Skeletal muscle tissue (tissue), 4 donors: ENCODE data around the gene TNFRSF13B. TPM values are rescaled to one million over a fixed set of nuclear protein-coding genes. Genes with fewer than 3 reads are reported as not detected.

ENCODE experiments used
- H3K27ac ChIP-seq: one replicate; pipeline ENCODE4 v1.7.0; 2013; ENCODE audit warnings: mild to moderate bottlenecking, low read depth, low read length, inconsistent platforms
- H3K27me3 ChIP-seq, 3 donors: one replicate each; pipeline ENCODE4 v1.7.0; 2013; ENCODE audit warnings: low read length in 3 of 3; ENCODE audit not compliant: control insufficient read depth in 3 of 3, insufficient read depth in 3 of 3
- H3K36me3 ChIP-seq, 3 donors: one replicate each; pipeline ENCODE4 v1.7.0; 2013; ENCODE audit warnings: low read length in 3 of 3; ENCODE audit not compliant: control insufficient read depth in 3 of 3, insufficient read depth in 3 of 3
- H3K4me1 ChIP-seq, 3 donors: one replicate each; pipeline ENCODE4 v1.7.0; 2013; ENCODE audit warnings: low read length in 3 of 3, mild to moderate bottlenecking in 3 of 3; ENCODE audit not compliant: control insufficient read depth in 3 of 3, insufficient read depth in 3 of 3
- H3K4me3 ChIP-seq, 3 donors: one replicate each; pipeline ENCODE4 v1.7.0; 2013; ENCODE audit warnings: low read length in 3 of 3
- H3K9ac ChIP-seq, 3 donors: one replicate each; pipeline ENCODE4 v1.7.0; 2013; ENCODE audit warnings: low read length in 3 of 3, mild to moderate bottlenecking in 3 of 3, moderate library complexity in 2 of 3, low read depth in 1 of 3
- H3K9me3 ChIP-seq, 3 donors: one replicate each; pipeline ENCODE4 v1.7.0; 2013; ENCODE audit warnings: low read length in 3 of 3; ENCODE audit not compliant: control insufficient read depth in 3 of 3
- total RNA-seq: library from RNA; depleted of rRNA; stranded (reverse); fragments of >200 nt; gene quantifications from one replicate; pipeline ENCODE4 v1.2.3, GENCODE V29; 2014
- donor health status: Osteomylitis.

TNFRSF13B gene
- total RNA-seq, 1 donor from 2014 or later: not detected

- Histone ChIP-seq H3K4me1 (peaks cover 2 to 7% (median 3%) of the 10 kb centered on the region in 3 donors), H3K4me3 (no peak overlapping the region), H3K36me3 (no peaks in the 10 kb centered on the region), H3K27ac (no peak overlapping the region), H3K9ac (no peak overlapping the region), H3K9me3 (no peaks in the 10 kb centered on the region), H3K27me3 (peaks cover 0 to 8% (median 5%) of the 10 kb centered on the region in 3 donors)
Measured at GRCh38 chr17:16938496-16939207, 33.3 kb downstream of the TNFRSF13B start.

DNA sequence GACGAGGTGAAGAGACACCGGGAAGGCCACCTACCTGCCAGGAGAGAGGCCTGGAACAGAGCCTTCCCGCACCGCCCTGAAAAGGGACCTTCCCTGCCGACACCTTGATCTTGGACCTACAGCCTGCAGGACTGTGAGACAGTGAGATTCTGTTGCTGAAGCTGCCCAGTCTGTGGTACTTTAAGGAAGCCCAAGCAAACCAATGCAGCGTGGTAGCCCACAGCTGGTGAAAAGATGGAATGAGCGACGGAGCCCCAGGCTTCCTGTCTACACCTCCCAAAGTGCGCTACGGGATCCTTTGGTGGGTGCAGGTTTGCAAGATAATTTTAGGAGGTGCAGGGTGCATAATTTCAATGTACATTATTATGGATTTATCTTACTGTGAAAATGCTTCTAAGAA, 33.9 kb downstream of the TNFRSF13B start:
- no peak overlapping the region for H3K9ac ChIP-seq
- H3K36me3 ChIP-seq: no peaks in the 10 kb centered on the region
- no peaks in the 10 kb centered on the region for H3K9me3 ChIP-seq
- no peak overlapping the region for H3K27ac ChIP-seq
- peaks cover 8 to 13% (median 9%) of the 10 kb centered on the region in 3 donors for H3K4me1 ChIP-seq
- peaks cover 0 to 3% (median 0%) of the 10 kb centered on the region in 3 donors for H3K27me3 ChIP-seq
- no peak overlapping the region for H3K4me3 ChIP-seq

DNA sequence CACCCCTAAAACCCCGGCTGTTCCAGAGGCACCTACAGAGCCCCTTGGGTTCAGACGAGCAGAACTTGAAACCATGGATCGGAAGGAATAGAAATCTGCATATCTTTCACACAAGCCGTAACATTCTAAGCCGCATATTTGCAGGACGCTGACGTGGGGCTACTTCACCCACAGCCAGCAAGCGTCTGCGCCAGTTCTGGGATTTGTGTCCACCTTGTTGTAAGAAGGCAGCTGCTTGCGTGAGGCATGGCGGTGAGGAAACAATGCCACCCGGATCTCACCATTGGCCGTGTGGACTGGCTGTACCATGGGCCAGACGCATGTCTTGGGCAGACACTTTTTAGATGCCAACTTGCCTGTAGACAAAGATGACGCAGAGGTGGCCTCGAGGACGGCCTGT, 34.5 kb downstream of the TNFRSF13B start:
- no peak overlapping the region for H3K27ac ChIP-seq
- H3K9me3 ChIP-seq: no peaks in the 10 kb centered on the region
- no peak overlapping the region for H3K4me3 ChIP-seq
- peaks cover 0 to 2% (median 0%) of the 10 kb centered on the region in 3 donors for H3K27me3 ChIP-seq
- peaks cover 9 to 14% (median 9%) of the 10 kb centered on the region in 3 donors for H3K4me1 ChIP-seq
- no peak overlapping the region for H3K9ac ChIP-seq
- no peaks in the 10 kb centered on the region for H3K36me3 ChIP-seq

- no peak overlapping the region for H3K4me3 ChIP-seq
- no peaks in the 10 kb centered on the region for H3K9me3 ChIP-seq
- no peaks in the 10 kb centered on the region for H3K36me3 ChIP-seq
- H3K9ac ChIP-seq: no peak overlapping the region
- peaks cover 0 to 6% (median 0%) of the 10 kb centered on the region in 3 donors for H3K27me3 ChIP-seq
- no peak overlapping the region for H3K27ac ChIP-seq
- peaks cover 9 to 14% (median 9%) of the 10 kb centered on the region in 3 donors for H3K4me1 ChIP-seq
Measured at GRCh38 chr17:16936536-16937310, 35.2 kb downstream of the TNFRSF13B start.

DNA sequence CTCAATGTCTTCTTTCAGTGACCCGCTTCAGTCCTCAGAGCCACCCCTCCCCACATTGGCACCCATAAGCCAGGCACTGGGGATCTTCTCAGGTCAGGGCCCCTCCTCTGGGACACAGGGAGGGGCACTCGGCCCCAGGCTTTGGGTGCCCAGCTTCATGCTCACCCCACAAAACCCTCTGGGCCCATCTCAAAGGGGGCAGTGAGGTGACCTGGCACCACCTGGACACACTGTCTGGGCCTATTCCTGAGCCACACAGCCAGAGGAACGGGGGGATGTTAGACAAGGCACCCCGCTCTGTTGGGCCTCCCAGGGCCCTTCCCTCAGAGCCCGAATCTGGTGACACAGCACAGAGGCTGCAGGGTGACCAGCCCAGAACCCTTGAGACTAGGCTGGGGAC, 36.1 kb downstream of the TNFRSF13B start:
- H3K36me3 ChIP-seq: no peaks in the 10 kb centered on the region
- no peak overlapping the region for H3K27ac ChIP-seq

GRCh38 chr17:16935241-16935663, 36.7 kb downstream of the TNFRSF13B start:
- Histone ChIP-seq H3K36me3 (no peaks in the 10 kb centered on the region), H3K4me3 (no peak overlapping the region), H3K27ac (no peak overlapping the region), H3K4me1 (peaks cover 9 to 14% (median 9%) of the 10 kb centered on the region in 3 donors), H3K9ac (no peak overlapping the region), H3K27me3 (peaks cover 0 to 6% (median 0%) of the 10 kb centered on the region in 3 donors), H3K9me3 (no peaks in the 10 kb centered on the region)

More for the DNA sequence above, 36.1 kb downstream of the TNFRSF13B start:
- Histone ChIP-seq H3K4me1 (peaks cover 9 to 14% (median 9%) of the 10 kb centered on the region in 3 donors), H3K4me3 (no peak overlapping the region), H3K9ac (no peak overlapping the region), H3K27me3 (peaks cover 0 to 6% (median 0%) of the 10 kb centered on the region in 3 donors), H3K9me3 (no peaks in the 10 kb centered on the region)

DNA sequence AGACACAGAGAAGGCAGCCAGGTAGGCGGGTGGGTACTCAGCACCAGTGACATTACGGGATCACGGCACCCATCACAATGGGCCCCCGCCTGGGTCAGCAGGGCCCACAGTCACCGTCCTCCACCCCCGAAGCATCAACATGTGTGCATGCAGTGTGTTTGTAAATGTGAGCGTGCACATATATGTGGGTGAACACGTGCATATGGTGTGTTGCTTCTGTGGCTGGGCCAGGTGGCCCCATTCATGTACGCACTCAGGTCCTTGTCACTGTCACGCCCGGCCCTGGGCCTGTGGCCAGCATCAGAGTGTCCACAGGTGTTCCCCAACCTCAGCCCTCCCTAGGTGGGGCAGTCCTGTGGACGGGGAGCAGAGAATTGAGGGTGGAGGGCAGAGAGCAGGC, 37.1 kb downstream of the TNFRSF13B start:
- no peak overlapping the region for H3K9ac ChIP-seq
- H3K27me3 ChIP-seq: peaks cover 0 to 6% (median 0%) of the 10 kb centered on the region in 3 donors
- H3K4me1 ChIP-seq: peaks cover 9 to 14% (median 9%) of the 10 kb centered on the region in 3 donors
- H3K27ac ChIP-seq: no peak overlapping the region
- no peaks in the 10 kb centered on the region for H3K36me3 ChIP-seq
- no peaks in the 10 kb centered on the region for H3K9me3 ChIP-seq
- no peak overlapping the region for H3K4me3 ChIP-seq

DNA sequence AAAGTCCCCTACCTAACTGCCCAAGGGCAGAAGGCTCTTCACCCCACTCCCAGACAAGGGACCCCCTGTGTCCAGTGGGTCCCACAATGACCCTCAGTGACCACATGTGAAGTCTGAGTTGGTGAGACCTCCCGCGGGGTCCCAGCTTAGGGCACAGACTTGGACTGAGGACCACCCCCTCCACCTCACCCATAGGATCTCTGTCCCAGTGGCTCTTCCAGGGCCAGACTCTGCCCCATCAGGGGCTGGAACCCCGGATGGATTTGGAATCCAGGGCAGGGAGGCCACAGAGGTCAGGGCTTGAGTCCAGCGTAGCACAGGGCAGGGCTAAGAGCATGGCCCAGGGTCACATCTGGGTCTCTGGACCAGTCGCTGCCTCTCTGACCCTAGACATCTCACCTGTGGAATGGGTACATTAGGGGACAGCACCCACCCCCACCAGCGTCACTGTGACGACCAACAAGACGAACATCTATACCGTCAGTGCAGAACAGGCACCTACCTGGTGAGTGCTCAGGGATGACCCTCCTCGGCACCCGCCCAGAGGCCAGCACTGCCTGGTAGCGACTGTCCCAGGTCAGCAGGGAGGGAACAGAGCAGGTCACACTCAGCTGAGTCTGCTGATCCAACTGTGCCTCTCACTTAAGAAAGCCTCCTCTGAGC, 37.7 kb downstream of the TNFRSF13B start:
- H3K9me3 ChIP-seq: no peaks in the 10 kb centered on the region
- no peak overlapping the region for H3K4me3 ChIP-seq
- H3K4me1 ChIP-seq: peaks cover 9 to 14% (median 9%) of the 10 kb centered on the region in 3 donors
- H3K36me3 ChIP-seq: no peaks in the 10 kb centered on the region
- no peak overlapping the region for H3K27ac ChIP-seq
- H3K9ac ChIP-seq: no peak overlapping the region
- H3K27me3 ChIP-seq: peaks cover 0 to 6% (median 0%) of the 10 kb centered on the region in 3 donors

- Histone ChIP-seq H3K9ac (no peak overlapping the region), H3K36me3 (no peaks in the 10 kb centered on the region), H3K4me1 (peaks cover 9 to 15% (median 9%) of the 10 kb centered on the region in 3 donors), H3K4me3 (peak overlapping the region in 1 of 3 donors; percentile 56), H3K27ac (no peak overlapping the region), H3K27me3 (peaks cover 0 to 6% (median 0%) of the 10 kb centered on the region in 3 donors), H3K9me3 (no peaks in the 10 kb centered on the region)
Measured at GRCh38 chr17:16933317-16934132, 38.4 kb downstream of the TNFRSF13B start.
